H9 (cell line): ENCODE results near the gene GARIN5A. TPM values are rescaled to one million over a fixed set of nuclear protein-coding genes. Genes with fewer than 3 reads are reported as not detected.

Source experiments
- DNase-seq: peaks from one replicate; pipeline ENCODE4 v3.0.0-alpha.2; 2017
- H2AFZ ChIP-seq: one replicate; pipeline ENCODE4 v1.6.1; 2013; ENCODE audit warnings: mild to moderate bottlenecking, low read length, control low read depth, moderate library complexity
- H2AK5ac ChIP-seq: 2 replicates; pipeline ENCODE4 v1.6.1; 2013; ENCODE audit warnings: low read length, control low read depth, mixed read lengths; ENCODE audit not compliant: insufficient read length
- H2BK120ac ChIP-seq: one replicate; pipeline ENCODE4 v1.6.1; 2013; ENCODE audit warnings: low read depth, mild to moderate bottlenecking, low read length, control low read depth, inconsistent platforms; ENCODE audit not compliant: poor library complexity, severe bottlenecking
- H2BK12ac ChIP-seq: 2 replicates; pipeline ENCODE4 v1.6.1; 2013; ENCODE audit warnings: low read length, control low read depth, mixed read lengths, low read depth; ENCODE audit not compliant: insufficient read length
- H2BK15ac ChIP-seq: 2 replicates; pipeline ENCODE4 v1.6.1; 2013; ENCODE audit warnings: low read depth, low read length, control low read depth
- H2BK20ac ChIP-seq: one replicate; pipeline ENCODE4 v1.6.1; 2013; ENCODE audit warnings: low read depth, mild to moderate bottlenecking, low read length, control low read depth, inconsistent platforms; ENCODE audit not compliant: poor library complexity, severe bottlenecking
- H2BK5ac ChIP-seq: 2 replicates; pipeline ENCODE4 v1.6.1; 2013; ENCODE audit warnings: low read length, control low read depth, mixed read lengths; ENCODE audit not compliant: insufficient read length
- H3K14ac ChIP-seq: 2 replicates; pipeline ENCODE4 v1.6.1; 2013; ENCODE audit warnings: low read length, control low read depth; ENCODE audit not compliant: insufficient read depth
- H3K18ac ChIP-seq: 2 replicates; pipeline ENCODE4 v1.6.1; 2013; ENCODE audit warnings: low read depth, mild to moderate bottlenecking, mixed read lengths, low read length, control low read depth; ENCODE audit not compliant: insufficient read length
- H3K23ac ChIP-seq: 2 replicates; pipeline ENCODE4 v1.6.1; 2013; ENCODE audit warnings: low read length, control low read depth, mixed read lengths, low read depth; ENCODE audit not compliant: insufficient read length
- H3K23me2 ChIP-seq: 2 replicates; pipeline ENCODE4 v1.6.1; 2013; ENCODE audit warnings: low read depth, mild to moderate bottlenecking, mixed read lengths, low read length, control low read depth; ENCODE audit not compliant: insufficient read length, poor library complexity, severe bottlenecking
- H3K27ac ChIP-seq: 2 replicates; pipeline ENCODE4 v1.5.1; 2013; ENCODE audit warnings: low read length, control low read depth, mixed read lengths, low read depth; ENCODE audit not compliant: insufficient read length
- H3K27me3 ChIP-seq: 2 replicates; pipeline ENCODE4 v1.6.1; 2013; ENCODE audit warnings: low read length, control low read depth, inconsistent platforms; ENCODE audit not compliant: insufficient read depth
- H3K4ac ChIP-seq: 2 replicates; pipeline ENCODE4 v1.6.1; 2013; ENCODE audit warnings: low read depth, mild to moderate bottlenecking, control low read depth, inconsistent platforms, low read length, moderate library complexity
- H3K4me1 ChIP-seq: 2 replicates; pipeline ENCODE4 v1.6.1; 2013; ENCODE audit warnings: low read length, control low read depth, inconsistent platforms; ENCODE audit not compliant: insufficient read depth
- H3K4me2 ChIP-seq: 2 replicates; pipeline ENCODE4 v1.6.1; 2013; ENCODE audit warnings: low read length, control low read depth, mixed read lengths; ENCODE audit not compliant: insufficient read length, insufficient read depth
- H3K56ac ChIP-seq: 2 replicates; pipeline ENCODE4 v1.6.1; 2013; ENCODE audit warnings: low read depth, mild to moderate bottlenecking, mixed read lengths, low read length, control low read depth; ENCODE audit not compliant: insufficient read length
- H3K79me1 ChIP-seq: 2 replicates; pipeline ENCODE4 v1.6.1; 2013; ENCODE audit warnings: low read depth, mild to moderate bottlenecking, moderate library complexity, low read length, control low read depth, inconsistent platforms; ENCODE audit not compliant: insufficient read depth, poor library complexity, severe bottlenecking
- H3K79me2 ChIP-seq: 2 replicates; pipeline ENCODE4 v1.6.1; 2013; ENCODE audit warnings: low read length, control low read depth, inconsistent platforms; ENCODE audit not compliant: insufficient read depth
- H3K9ac ChIP-seq: 2 replicates; pipeline ENCODE4 v1.6.1; 2013; ENCODE audit warnings: low read length, control low read depth, mixed read lengths; ENCODE audit not compliant: insufficient read length; ENCODE audit errors: extremely low read depth
- H3K9me3 ChIP-seq: one replicate; pipeline ENCODE4 v1.6.1; 2013; ENCODE audit warnings: low read depth, low read length, inconsistent platforms; ENCODE audit not compliant: control insufficient read depth
- H3T11ph ChIP-seq: one replicate; pipeline ENCODE4 v1.6.1; 2013; ENCODE audit warnings: mild to moderate bottlenecking, low read length, control low read depth, inconsistent platforms
- H4K20me1 ChIP-seq: one replicate; pipeline ENCODE4 v1.6.1; 2013; ENCODE audit not compliant: control insufficient read depth, insufficient read length, insufficient read depth
- H4K5ac ChIP-seq: 2 replicates; pipeline ENCODE4 v1.6.1; 2013; ENCODE audit warnings: low read depth, mild to moderate bottlenecking, mixed read lengths, low read length, control low read depth; ENCODE audit not compliant: insufficient read length
- H4K8ac ChIP-seq: replicated peaks from 2 replicates; pipeline ENCODE4 v1.6.1; 2013; ENCODE audit warnings: low read length, control low read depth, mixed read lengths, low read depth; ENCODE audit not compliant: insufficient read length
- H4K91ac ChIP-seq: 2 replicates; pipeline ENCODE4 v1.6.1; 2013; ENCODE audit warnings: low read depth, mild to moderate bottlenecking, moderate library complexity, mixed read lengths, low read length, control low read depth; ENCODE audit not compliant: insufficient read length
- H3K27ac Mint-ChIP-seq, 3 experiments: 2 replicates in 2 of 3; 3 replicates in 1 of 3; pipeline ENCODE4 v1.8.0; 2020 to 2021; ENCODE audit warnings: mixed read lengths in 3 of 3, mild to moderate bottlenecking in 1 of 3, moderate library complexity in 1 of 3
- H3K27me3 Mint-ChIP-seq: 2 replicates; pipeline ENCODE4 v1.8.0; 2021; ENCODE audit warnings: low read depth, mild to moderate bottlenecking, moderate library complexity, mixed read lengths
- H3K36me3 Mint-ChIP-seq, 3 experiments: 2 replicates in 2 of 3; 3 replicates in 1 of 3; pipeline ENCODE4 v1.8.0; 2020 to 2021; ENCODE audit warnings: low read depth in 3 of 3, mixed read lengths in 3 of 3; ENCODE audit not compliant: insufficient read depth in 1 of 3
- H3K4me1 Mint-ChIP-seq, 2 experiments: 2 replicates each; pipeline ENCODE4 v1.8.0; 2020; ENCODE audit warnings: mixed read lengths in 2 of 2
- H3K4me3 Mint-ChIP-seq, 2 experiments: 2 replicates in 1 of 2; 3 replicates in 1 of 2; pipeline ENCODE4 v1.8.0; 2020 to 2021; ENCODE audit warnings: mild to moderate bottlenecking in 2 of 2, mixed read lengths in 2 of 2, moderate library complexity in 1 of 2
- H3K9me3 Mint-ChIP-seq, 2 experiments: 2 replicates in 1 of 2; 3 replicates in 1 of 2; pipeline ENCODE4 v1.8.0; 2020; ENCODE audit warnings: mild to moderate bottlenecking in 2 of 2, mixed read lengths in 2 of 2, moderate library complexity in 1 of 2
- WGBS: extraction: QIAGEN DNeasy Blood & Tissue Kit; methylation state at CpG from one replicate; pipeline ENCODE4 v1.1.7; 2013; ENCODE audit warnings: missing lambda C conversion rate, low lambda C conversion rate, mixed read lengths; ENCODE audit not compliant: insufficient read length; ENCODE audit errors: extremely low coverage; 5-methylcytosine and 5-hydroxymethylcytosine counted together
- total RNA-seq: library from RNA; stranded (reverse); gene quantifications from 2 replicates; pipeline ENCODE4 v1.2.1, GENCODE V29; 2021
- TF ChIP-seq, protein P1 (sequence below): fragments of 200-600 bp; sonication (generic); conservative IDR thresholded peaks from 3 replicates; pipeline ENCODE4 v1.8.0; 2021; ENCODE audit warnings: antibody characterized with exemption, mild to moderate bottlenecking

GARIN5A gene
- total RNA-seq, 1 experiment from 2014 or later: 9.5 TPM

DNA sequence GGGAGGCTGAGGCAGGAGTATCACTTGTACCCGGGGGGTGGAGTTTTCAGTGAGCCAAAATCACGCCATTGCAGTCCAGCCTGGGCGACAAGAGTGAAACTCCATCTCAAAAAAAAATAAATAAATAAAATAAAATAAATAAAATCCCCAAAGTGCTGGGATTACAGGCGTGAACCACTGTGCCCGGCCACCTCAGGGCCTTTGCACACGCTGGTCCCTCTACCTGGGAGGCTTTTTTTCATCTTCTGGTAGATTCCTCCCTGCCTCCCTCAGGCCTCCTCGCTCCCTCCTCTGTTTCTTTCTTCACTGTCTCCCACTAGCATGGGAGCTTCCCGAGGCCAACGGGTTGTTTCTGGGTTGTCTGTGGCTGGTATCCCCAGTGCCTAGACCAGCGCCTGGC, 28.9 kb downstream of the GARIN5A start:
- H3K4me1 ChIP-seq: no peaks in the 10 kb centered on the region
- H3K14ac ChIP-seq: no peak overlapping the region
- no peaks in the 10 kb centered on the region for H4K20me1 ChIP-seq
- H3K9ac ChIP-seq: no peak overlapping the region
- no peaks in the 10 kb centered on the region for H3K27me3 ChIP-seq
- no peak overlapping the region for H2BK12ac ChIP-seq
- H3K79me1 ChIP-seq: no peaks in the 10 kb centered on the region
- Mint-ChIP-seq H3K4me1 (peaks cover 0 to 7% of the 10 kb centered on the region in 2 experiments; a peak in 2 of 4 replicates), H3K9me3 (peaks cover 2 to 8% of the 10 kb centered on the region in 2 experiments; a peak in 4 of 5 replicates), H3K27ac (no peak overlapping the region; a peak in 1 of 7 replicates), H3K27me3 (peaks cover 8% of the 10 kb centered on the region), H3K36me3 (peaks cover 0 to 9% (median 6%) of the 10 kb centered on the region in 3 experiments; a peak in 5 of 7 replicates), H3K4me3 (no peak overlapping the region)
- H3T11ph ChIP-seq: no peak overlapping the region
- no peak overlapping the region for H2BK15ac ChIP-seq
- DNase-seq: no peak
- no peak overlapping the region for H3K23ac ChIP-seq
- no peak overlapping the region for H4K8ac ChIP-seq
- no peak overlapping the region for H3K18ac ChIP-seq
- H3K4me2 ChIP-seq: no peak overlapping the region
- H4K5ac ChIP-seq: no peak overlapping the region
- H3K27ac ChIP-seq: no peak overlapping the region
- H3K4ac ChIP-seq: no peak overlapping the region
- H3K23me2 ChIP-seq: no peaks in the 10 kb centered on the region
- no peak overlapping the region for H4K91ac ChIP-seq
- no peaks in the 10 kb centered on the region for H3K79me2 ChIP-seq
- no peaks in the 10 kb centered on the region for H3K9me3 ChIP-seq
- no peak overlapping the region for H2BK5ac ChIP-seq
- no peak overlapping the region for H2BK120ac ChIP-seq
- H3K56ac ChIP-seq: no peak overlapping the region
- no peak overlapping the region for H2AFZ ChIP-seq
- TF ChIP-seq, protein P1, sequence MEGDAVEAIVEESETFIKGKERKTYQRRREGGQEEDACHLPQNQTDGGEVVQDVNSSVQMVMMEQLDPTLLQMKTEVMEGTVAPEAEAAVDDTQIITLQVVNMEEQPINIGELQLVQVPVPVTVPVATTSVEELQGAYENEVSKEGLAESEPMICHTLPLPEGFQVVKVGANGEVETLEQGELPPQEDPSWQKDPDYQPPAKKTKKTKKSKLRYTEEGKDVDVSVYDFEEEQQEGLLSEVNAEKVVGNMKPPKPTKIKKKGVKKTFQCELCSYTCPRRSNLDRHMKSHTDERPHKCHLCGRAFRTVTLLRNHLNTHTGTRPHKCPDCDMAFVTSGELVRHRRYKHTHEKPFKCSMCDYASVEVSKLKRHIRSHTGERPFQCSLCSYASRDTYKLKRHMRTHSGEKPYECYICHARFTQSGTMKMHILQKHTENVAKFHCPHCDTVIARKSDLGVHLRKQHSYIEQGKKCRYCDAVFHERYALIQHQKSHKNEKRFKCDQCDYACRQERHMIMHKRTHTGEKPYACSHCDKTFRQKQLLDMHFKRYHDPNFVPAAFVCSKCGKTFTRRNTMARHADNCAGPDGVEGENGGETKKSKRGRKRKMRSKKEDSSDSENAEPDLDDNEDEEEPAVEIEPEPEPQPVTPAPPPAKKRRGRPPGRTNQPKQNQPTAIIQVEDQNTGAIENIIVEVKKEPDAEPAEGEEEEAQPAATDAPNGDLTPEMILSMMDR: no peak
- no CpG with 5 or more reads among the region's 10 CpGs for WGBS
- H2AK5ac ChIP-seq: no peak overlapping the region
- no peak overlapping the region for H2BK20ac ChIP-seq
